ENCODE data around the gene LAMB1.
A peak's percentile ranks its signal among the peaks of the same experiment; 100 is the strongest.
"Not testable (repeated sequence)": the region's sequence is repeated elsewhere in the genome, so short reads cannot be mapped to it uniquely, and the experiment has no call there.

The LAMB1 gene
- long read RNA-seq, donor 1, full-length matches to known transcripts, result 48 of 638 reads
- long read RNA-seq, donor 1, partial matches to known transcripts, result 584 of 638 reads
- long read RNA-seq, donor 1, other reads (novel, unspliced or antisense), result 6 of 638 reads
- long read RNA-seq, donor 2, full-length matches to known transcripts, result 19 of 201 reads
- long read RNA-seq, donor 2, partial matches to known transcripts, result 182 of 201 reads
- long read RNA-seq, donor 2, other reads (novel, unspliced or antisense), result 0 of 201 reads
- long read RNA-seq, donor 3, transcript LAMB1-209 (4 exons, 1,540 nt), result major isoform, 23 of 307 reads
- long read RNA-seq, donor 3, transcript LAMB1-207 (2 exons, 764 nt), result minor isoform, 10 of 307 reads
- long read RNA-seq, donor 3, partial matches to known transcripts, result 269 of 307 reads
- long read RNA-seq, donor 3, other reads (novel, unspliced or antisense), result 0 of 307 reads
- long read RNA-seq, donor 4, full-length matches to known transcripts, result 43 of 701 reads
- long read RNA-seq, donor 4, partial matches to known transcripts, result 658 of 701 reads
- long read RNA-seq, donor 4, other reads (novel, unspliced or antisense), result 0 of 701 reads
- long read RNA-seq, donor 5, full-length matches to known transcripts, result 38 of 408 reads
- long read RNA-seq, donor 5, partial matches to known transcripts, result 370 of 408 reads
- long read RNA-seq, donor 5, other reads (novel, unspliced or antisense), result 0 of 408 reads
- long read RNA-seq, donor 6, full-length matches to known transcripts, result 48 of 312 reads
- long read RNA-seq, donor 6, partial matches to known transcripts, result 264 of 312 reads
- long read RNA-seq, donor 6, other reads (novel, unspliced or antisense), result 0 of 312 reads
- long read RNA-seq, donor 7, full-length matches to known transcripts, result 54 of 529 reads
- long read RNA-seq, donor 7, partial matches to known transcripts, result 475 of 529 reads
- long read RNA-seq, donor 7, other reads (novel, unspliced or antisense), result 0 of 529 reads
- long read RNA-seq, donor 8, full-length matches to known transcripts, result 44 of 449 reads
- long read RNA-seq, donor 8, partial matches to known transcripts, result 399 of 449 reads
- long read RNA-seq, donor 8, other reads (novel, unspliced or antisense), result 6 of 449 reads

GRCh38 chr7:108002726-108003598 lies at the start of gene LAMB1:
Gene LAMB1, minus strand, starts transcription at chr7:108003161. Its CDS starts 276 bp downstream, at chr7:108002885.
- peak; percentile 90 for DNase-seq

GRCh38 chr7:108051454-108051853 lies 48.5 kb upstream of the LAMB1 start:
- no peak for DNase-seq

GRCh38 chr7:108049962-108050361 lies 47.0 kb upstream of the LAMB1 start:
- no peak for DNase-seq

- no peak for DNase-seq
Measured at GRCh38 chr7:108048422-108048821, 45.5 kb upstream of the LAMB1 start.

- no peak for DNase-seq
Measured at GRCh38 chr7:108046952-108047506, 44.1 kb upstream of the LAMB1 start.

- no peak for DNase-seq
Measured at GRCh38 chr7:108045669-108046068, 42.7 kb upstream of the LAMB1 start.

- no peak for DNase-seq
Measured at GRCh38 chr7:108045154-108045553, 42.2 kb upstream of the LAMB1 start.

- no peak for DNase-seq
Measured at GRCh38 chr7:108044345-108044744, 41.4 kb upstream of the LAMB1 start.

GRCh38 chr7:108038986-108039385 lies 36.0 kb upstream of the LAMB1 start:
- DNase-seq, result no peak

GRCh38 chr7:108037741-108038140 lies 34.8 kb upstream of the LAMB1 start:
- no peak for DNase-seq

GRCh38 chr7:108037140-108037539 lies 34.2 kb upstream of the LAMB1 start:
- no peak for DNase-seq

- DNase-seq, result no peak
Measured at GRCh38 chr7:108034586-108034985, 31.6 kb upstream of the LAMB1 start.

GRCh38 chr7:108033776-108034497 lies 31.0 kb upstream of the LAMB1 start:
- no peak for DNase-seq

- not testable (repeated sequence) for DNase-seq
Measured at GRCh38 chr7:108033309-108033708, 30.3 kb upstream of the LAMB1 start.

- DNase-seq, result no peak
Measured at GRCh38 chr7:108030516-108030915, 27.6 kb upstream of the LAMB1 start.

- DNase-seq, result no peak
Measured at GRCh38 chr7:108029034-108029433, 26.1 kb upstream of the LAMB1 start.

- no peak for DNase-seq
Measured at GRCh38 chr7:108028111-108028510, 25.1 kb upstream of the LAMB1 start.

GRCh38 chr7:108027239-108027638 lies 24.3 kb upstream of the LAMB1 start:
- no peak for DNase-seq

GRCh38 chr7:108026647-108027046 lies 23.7 kb upstream of the LAMB1 start:
- no peak for DNase-seq

GRCh38 chr7:108026116-108026515 lies 23.2 kb upstream of the LAMB1 start:
- no peak for DNase-seq

GRCh38 chr7:108024538-108024937 lies 21.6 kb upstream of the LAMB1 start:
- no peak for DNase-seq
